Measurements from ENCODE around the gene PIP.

The PIP gene

DNA sequence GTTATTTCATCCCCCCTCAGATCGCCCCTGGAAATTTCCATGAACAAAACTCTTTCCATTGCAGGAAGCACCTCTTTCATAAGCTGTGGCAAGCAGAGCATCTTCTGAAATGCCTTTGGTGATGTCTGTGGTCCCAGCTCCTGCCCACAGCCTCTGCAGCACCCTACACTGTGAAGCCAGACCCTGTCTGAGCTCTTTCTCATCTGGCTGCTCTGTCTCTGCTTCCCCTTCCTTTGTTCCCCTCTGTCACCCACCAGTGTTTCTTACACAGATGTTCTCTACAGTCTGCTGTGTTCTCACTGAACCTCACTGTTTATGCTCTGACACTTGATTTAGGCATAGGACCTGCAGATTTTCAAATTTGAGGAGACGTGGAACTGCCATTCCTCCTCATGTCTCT, 49.5 kb downstream of the PIP start:
- H3K4me3 ChIP-seq, result no peak overlapping the region
- no peak for DNase-seq (ENCODE audit: low spot score)

DNA sequence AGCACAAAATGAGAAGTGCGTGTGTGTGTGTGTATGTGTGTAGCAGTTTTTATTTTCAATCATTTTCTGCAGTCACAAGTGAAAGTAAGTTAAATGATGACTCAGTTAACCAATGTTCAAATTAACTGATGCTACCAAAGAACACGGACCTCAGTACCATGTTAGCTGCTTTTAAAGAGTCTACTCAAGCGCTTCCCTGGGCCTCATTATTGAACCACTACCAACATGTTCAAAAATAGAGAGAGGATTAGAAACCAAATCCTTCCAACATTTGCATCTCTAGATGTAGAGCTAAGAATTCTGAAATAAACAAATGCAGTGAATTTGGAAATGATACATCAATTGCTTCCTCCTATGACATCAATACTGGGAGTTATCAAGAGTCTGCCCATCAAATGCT, 51.1 kb downstream of the PIP start, which contains the start of gene TAS2R39:
Gene TAS2R39, plus strand, starts transcription at position 396 of the 400 bp plus-strand sequence. Its CDS starts 0 bp downstream, at position 396.
- Histone ChIP-seq H3K27ac (no peak within 1 kb of the TSS), H3K4me3 (no peak within 1 kb of the TSS)
- no peak for DNase-seq (ENCODE audit: low spot score)
- TF ChIP-seq, protein P1, sequence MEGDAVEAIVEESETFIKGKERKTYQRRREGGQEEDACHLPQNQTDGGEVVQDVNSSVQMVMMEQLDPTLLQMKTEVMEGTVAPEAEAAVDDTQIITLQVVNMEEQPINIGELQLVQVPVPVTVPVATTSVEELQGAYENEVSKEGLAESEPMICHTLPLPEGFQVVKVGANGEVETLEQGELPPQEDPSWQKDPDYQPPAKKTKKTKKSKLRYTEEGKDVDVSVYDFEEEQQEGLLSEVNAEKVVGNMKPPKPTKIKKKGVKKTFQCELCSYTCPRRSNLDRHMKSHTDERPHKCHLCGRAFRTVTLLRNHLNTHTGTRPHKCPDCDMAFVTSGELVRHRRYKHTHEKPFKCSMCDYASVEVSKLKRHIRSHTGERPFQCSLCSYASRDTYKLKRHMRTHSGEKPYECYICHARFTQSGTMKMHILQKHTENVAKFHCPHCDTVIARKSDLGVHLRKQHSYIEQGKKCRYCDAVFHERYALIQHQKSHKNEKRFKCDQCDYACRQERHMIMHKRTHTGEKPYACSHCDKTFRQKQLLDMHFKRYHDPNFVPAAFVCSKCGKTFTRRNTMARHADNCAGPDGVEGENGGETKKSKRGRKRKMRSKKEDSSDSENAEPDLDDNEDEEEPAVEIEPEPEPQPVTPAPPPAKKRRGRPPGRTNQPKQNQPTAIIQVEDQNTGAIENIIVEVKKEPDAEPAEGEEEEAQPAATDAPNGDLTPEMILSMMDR (IDR thresholded peaks at IDR 0.05), result no peak

More for the DNA sequence above, 49.5 kb downstream of the PIP start:
- no peak overlapping the region for H3K27ac ChIP-seq
- TF ChIP-seq, protein P1 (IDR thresholded peaks at IDR 0.05), result no peak

DNA sequence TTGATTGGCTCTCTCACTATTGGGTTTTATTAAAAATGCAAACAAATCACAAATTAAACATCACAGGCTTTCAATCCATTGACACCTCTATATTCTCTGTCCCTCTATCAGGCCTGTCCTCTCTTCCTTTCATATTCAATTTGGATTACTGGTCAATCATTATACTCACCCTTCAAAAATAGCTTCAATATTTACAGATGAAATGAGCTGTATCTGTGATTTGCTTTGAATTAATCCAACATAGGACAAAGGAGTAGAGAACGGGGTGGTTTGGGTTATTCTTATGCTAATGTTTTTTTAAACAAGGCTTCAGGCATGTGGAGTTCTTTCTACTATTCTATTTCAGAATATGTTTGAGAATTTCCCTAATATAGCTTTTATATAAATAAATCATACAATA, 53.7 kb downstream of the PIP start:
- no peak overlapping the region for H3K4me3 ChIP-seq
- no peak for DNase-seq (ENCODE audit: low spot score)
- TF ChIP-seq, protein P1 (IDR thresholded peaks at IDR 0.05), result no peak

DNA sequence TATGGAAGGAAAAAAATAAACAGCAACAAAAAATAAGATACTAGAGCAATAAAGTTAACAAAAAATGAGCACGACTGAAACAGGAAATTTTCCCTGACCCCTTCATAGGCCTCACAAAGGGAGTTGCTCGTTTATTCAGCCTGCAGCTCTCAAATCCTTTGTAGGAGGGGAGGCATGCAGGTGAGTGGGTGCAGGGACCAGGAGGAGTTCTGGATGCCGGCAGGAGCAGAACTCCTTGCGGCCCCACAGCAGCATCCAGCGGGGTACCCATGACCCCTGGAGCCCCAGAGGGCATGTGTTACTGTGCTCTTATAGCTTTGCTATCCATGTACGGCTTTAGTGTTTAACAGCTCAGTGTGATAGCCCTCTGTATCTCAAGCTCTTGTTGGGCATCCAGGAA, 57.1 kb downstream of the PIP start:
- no peak overlapping the region for H3K4me3 ChIP-seq
- H3K27ac ChIP-seq, result no peak overlapping the region
- no peak for DNase-seq (ENCODE audit: low spot score)
- TF ChIP-seq, protein P1 (IDR thresholded peaks at IDR 0.05), result no peak

More for the DNA sequence above, 53.7 kb downstream of the PIP start:
- no peak overlapping the region for H3K27ac ChIP-seq

All from coronary artery (tissue), 2 donors.